ENCODE results near the gene MX2. TPM values are rescaled to one million over a fixed set of nuclear protein-coding genes. Genes with fewer than 3 reads are reported as not detected.
A peak's percentile ranks its signal among the peaks of the same experiment; 100 is the strongest.

The MX2 gene
- total and polyA plus RNA-seq, 2 donors (not counting 1 experiment from before 2014, with no cell fraction given): 51.2 to 64.3 TPM

- H3K79me2 ChIP-seq (ENCODE audit: control insufficient read depth, insufficient read depth, low read length): no peaks in the 10 kb centered on the region
- H2AFZ ChIP-seq (ENCODE audit: insufficient read depth, low read depth, low read length, poor library complexity, severe bottlenecking): no peak overlapping the region
- 57% methylated on average over 6 of the region's 7 CpGs for WGBS (ENCODE audit: insufficient coverage)
- H3K9me3 ChIP-seq (ENCODE audit: control extremely low read depth in 1 of 3, control insufficient read depth in 2 of 3, insufficient read depth in 1 of 3, low read length in 2 of 3): no peaks in the 10 kb centered on the region
- H3K4me1 ChIP-seq (ENCODE audit: control insufficient read depth in 2 of 2, insufficient read depth in 2 of 2, low read length in 2 of 2): peaks cover 4 to 15% of the 10 kb centered on the region in 2 donors
- Mint-ChIP-seq H3K9me3 (ENCODE audit: insufficient read depth) (no peaks in the 10 kb centered on the region), H3K4me1 (peaks cover 16% of the 10 kb centered on the region), H3K27ac (peak overlapping the region; percentile 73), H3K4me3 (no peak overlapping the region), H3K27me3 (no peaks in the 10 kb centered on the region)
- ChIA-PET CTCF (no interaction called here), POLR2A (no interaction called here)
- no peak overlapping the region for H3K9ac ChIP-seq (ENCODE audit: low read length)
- H3K4me3 ChIP-seq (ENCODE audit: control extremely low read depth in 1 of 5, extremely low read depth in 1 of 5, insufficient read depth in 1 of 5, low read depth in 2 of 5, low read length in 4 of 5): no peak overlapping the region
- intact Hi-C loops (cut with micrococcal nuclease): no loop called here
- H3K4me2 ChIP-seq (replicated peaks; ENCODE audit: low read depth, low read length, poor library complexity, severe bottlenecking): no peak overlapping the region
- DNase-seq (no peak), ATAC-seq (ENCODE audit: low read depth) (peak; percentile 28)
- peaks cover 3 to 61% of the 10 kb centered on the region in 2 experiments for H3K36me3 ChIP-seq (replicated peaks in 1 of 2; ENCODE audit: control extremely low read depth in 1 of 2, control insufficient read depth in 1 of 2, extremely low read depth in 1 of 2, insufficient read depth in 2 of 2, low read length in 1 of 2)
- H4K20me1 ChIP-seq (ENCODE audit: control insufficient read depth, insufficient read depth, low read length, poor library complexity, severe bottlenecking): no peaks in the 10 kb centered on the region
- TF ChIP-seq CTCF (IDR thresholded peaks at IDR 0.05) (no peak), EZH2 (IDR thresholded peaks at IDR 0.05; ENCODE audit: borderline replicate concordance, insufficient read depth, low read depth, low read length, poor library complexity, severe bottlenecking) (no peak)
- H3K27ac ChIP-seq (ENCODE audit: low read length in 2 of 2): no peak overlapping the region
- no peaks in the 10 kb centered on the region for H3K27me3 ChIP-seq (replicated peaks in 1 of 4; ENCODE audit: control extremely low read depth in 1 of 4, control insufficient read depth in 3 of 4, insufficient read depth in 4 of 4, low read length in 3 of 4)
Measured at GRCh38 chr21:41397471-41397891, 35.7 kb downstream of the MX2 start.

GRCh38 chr21:41398251-41398650 lies 36.4 kb downstream of the MX2 start:
- TF ChIP-seq EZH2 (IDR thresholded peaks at IDR 0.05; ENCODE audit: borderline replicate concordance, insufficient read depth, low read depth, low read length, poor library complexity, severe bottlenecking) (no peak), CTCF (IDR thresholded peaks at IDR 0.05) (no peak)
- ChIA-PET CTCF (no interaction called here), POLR2A (no interaction called here)
- Mint-ChIP-seq H3K27ac (no peak overlapping the region), H3K27me3 (no peaks in the 10 kb centered on the region), H3K4me3 (no peak overlapping the region), H3K9me3 (ENCODE audit: insufficient read depth) (no peaks in the 10 kb centered on the region), H3K4me1 (peaks cover 16% of the 10 kb centered on the region)
- Histone ChIP-seq H3K27me3 (replicated peaks in 1 of 4; ENCODE audit: control extremely low read depth in 1 of 4, control insufficient read depth in 3 of 4, insufficient read depth in 4 of 4, low read length in 3 of 4) (no peaks in the 10 kb centered on the region), H3K4me2 (replicated peaks; ENCODE audit: low read depth, low read length, poor library complexity, severe bottlenecking) (no peak overlapping the region), H3K9me3 (ENCODE audit: control extremely low read depth in 1 of 3, control insufficient read depth in 2 of 3, insufficient read depth in 1 of 3, low read length in 2 of 3) (no peaks in the 10 kb centered on the region), H3K36me3 (replicated peaks in 1 of 2; ENCODE audit: control extremely low read depth in 1 of 2, control insufficient read depth in 1 of 2, extremely low read depth in 1 of 2, insufficient read depth in 2 of 2, low read length in 1 of 2) (peaks cover 3 to 65% of the 10 kb centered on the region in 2 experiments), H3K27ac (ENCODE audit: low read length in 2 of 2) (no peak overlapping the region), H3K4me1 (ENCODE audit: control insufficient read depth in 2 of 2, insufficient read depth in 2 of 2, low read length in 2 of 2) (peaks cover 4 to 15% of the 10 kb centered on the region in 2 donors), H2AFZ (ENCODE audit: insufficient read depth, low read depth, low read length, poor library complexity, severe bottlenecking) (no peak overlapping the region), H3K9ac (ENCODE audit: low read length) (no peak overlapping the region), H4K20me1 (ENCODE audit: control insufficient read depth, insufficient read depth, low read length, poor library complexity, severe bottlenecking) (no peaks in the 10 kb centered on the region), H3K79me2 (ENCODE audit: control insufficient read depth, insufficient read depth, low read length) (no peaks in the 10 kb centered on the region), H3K4me3 (ENCODE audit: control extremely low read depth in 1 of 5, extremely low read depth in 1 of 5, insufficient read depth in 1 of 5, low read depth in 2 of 5, low read length in 4 of 5) (no peak overlapping the region)
- DNase-seq (no peak), ATAC-seq (ENCODE audit: low read depth) (no peak)
- intact Hi-C loops (cut with micrococcal nuclease): no loop called here
- WGBS (ENCODE audit: insufficient coverage): no CpG with 5 or more reads among the region's 4 CpGs

Data from B cell (primary cell).